GM12878 (cell line): ENCODE measurements around the gene GDF3. TPM values are rescaled to one million over a fixed set of nuclear protein-coding genes. Genes with fewer than 3 reads are reported as not detected.

Source experiments
- ATAC-seq: fragments of 200-7000 bp; cut with Tn5 transposase; 3 replicates; pipeline ENCODE4 v1.9.1; 2020; ENCODE audit warnings: mild to moderate bottlenecking, moderate library complexity
- Bru-seq: library from RNA; stranded (reverse); fragments of 400-500 nt; gene quantifications from one replicate; lab custom pipeline; 2021; lab: Mats Ljungman, UMichigan
- BruChase-seq, 2 experiments: library from RNA; stranded (reverse); fragments of 400-500 nt; gene quantifications; one replicate each; lab custom pipeline; 2021; lab: Mats Ljungman, UMichigan
- BruUV-seq: library from RNA; stranded (reverse); fragments of 400-500 nt; replicated peaks from 2 replicates; lab custom pipeline; 2021; lab: Mats Ljungman, UMichigan
- CTCF ChIA-PET: fragments of 300-600 bp; sonication (Branson Sonifier 250); formaldehyde crosslinking; extraction: SDS; loops from one replicate; lab custom pipeline; 2021; ENCODE audit warnings: inconsistent platforms; lab: Yijun Ruan, JAX
- POLR2A ChIA-PET: fragments of 350-600 bp; formaldehyde crosslinking; extraction: SDS; loops from one replicate; lab custom pipeline; 2021; ENCODE audit warnings: inconsistent platforms; lab: Charles Lee
- RAD21 ChIA-PET: fragments of 300-600 bp; sonication (Branson Sonifier 250); formaldehyde crosslinking; loops from one replicate; lab custom pipeline; 2023; ENCODE audit warnings: antibody characterized with exemption; ENCODE audit not compliant: unreplicated experiment; lab: Charles Lee
- SMC1A ChIA-PET: fragments of 300-600 bp; sonication (Branson Sonifier 250); formaldehyde crosslinking; loops from one replicate; lab custom pipeline; 2023; ENCODE audit not compliant: unreplicated experiment, uncharacterized antibody; lab: Charles Lee
- DNase-seq: peaks from one replicate; pipeline ENCODE4 v3.0.0-alpha.2; 2011; ENCODE audit warnings: low read depth, low spot score
- FAIRE-seq: peaks from 3 replicates; lab custom pipeline; 2011; peaks lifted over from hg19 to GRCh38; lab: Jason Lieb, UNC
- H2AFZ ChIP-seq: 2 replicates; pipeline ENCODE4 v1.6.0; 2011; ENCODE audit warnings: low read depth, low read length, control low read depth; ENCODE audit not compliant: control insufficient read depth
- H3K27ac ChIP-seq: 2 replicates; pipeline ENCODE4 v1.5.1; 2011; ENCODE audit warnings: control low read depth; ENCODE audit not compliant: control insufficient read depth, insufficient read depth
- H3K27me3 ChIP-seq, 2 experiments: replicated peaks in 1 of 2; 2 replicates each; pipeline versions ENCODE4 v1.6.0 to v1.6.1; 2011; ENCODE audit warnings: low read length in 1 of 2; ENCODE audit not compliant: control insufficient read depth in 2 of 2, insufficient read depth in 2 of 2
- H3K36me3 ChIP-seq, 2 experiments: 2 replicates each; pipeline ENCODE4 v1.5.1; 2011; ENCODE audit warnings: low read length in 1 of 2; ENCODE audit not compliant: control insufficient read depth in 2 of 2, insufficient read depth in 2 of 2
- H3K4me1 ChIP-seq: 2 replicates; pipeline ENCODE4 v1.6.1; 2011; ENCODE audit warnings: mild to moderate bottlenecking, low read length, moderate library complexity, mixed read lengths; ENCODE audit not compliant: control insufficient read depth, insufficient read depth
- H3K4me2 ChIP-seq: 2 replicates; pipeline ENCODE4 v1.6.0; 2011; ENCODE audit warnings: control low read depth; ENCODE audit not compliant: control insufficient read depth, insufficient read depth
- H3K4me3 ChIP-seq: fragments of 200-600 bp; sonication (generic); 2 replicates; pipeline ENCODE4 v1.5.1; 2016
- H3K79me2 ChIP-seq: 2 replicates; pipeline ENCODE4 v1.6.0; 2011; ENCODE audit warnings: low read length; ENCODE audit not compliant: control insufficient read depth, insufficient read depth
- H3K9ac ChIP-seq: 2 replicates; pipeline ENCODE4 v1.8.0; 2011; ENCODE audit warnings: low read length, control low read depth, mixed read lengths; ENCODE audit not compliant: control insufficient read depth, insufficient read depth
- H3K9me3 ChIP-seq: replicated peaks from 3 replicates; pipeline ENCODE4 v1.5.1; 2011; ENCODE audit warnings: mild to moderate bottlenecking, low read length; ENCODE audit not compliant: control insufficient read depth, insufficient read depth
- H4K20me1 ChIP-seq: 2 replicates; pipeline ENCODE4 v1.6.0; 2011; ENCODE audit not compliant: control insufficient read depth, insufficient read depth
- BRCA1 ChIP-seq: IDR thresholded peaks from 2 replicates; pipeline ENCODE4 v1.6.1; 2011; ENCODE audit warnings: low read depth, low read length, improper control_type of control experiment
- CBX3 ChIP-seq: fragments of 200-600 bp; sonication (generic); IDR thresholded peaks from 2 replicates; pipeline ENCODE4 v1.6.1; 2016; ENCODE audit warnings: low read depth, borderline replicate concordance
- IRF4 ChIP-seq: IDR thresholded peaks from 2 replicates; pipeline ENCODE4 v1.6.1; 2011; ENCODE audit warnings: low read depth, low read length
- KDM1A ChIP-seq: fragments of 200-600 bp; sonication (generic); IDR thresholded peaks from 2 replicates; pipeline ENCODE4 v1.6.1; 2016; ENCODE audit warnings: borderline replicate concordance
- MXI1 ChIP-seq: fragments of 150-350 bp; IDR thresholded peaks from 2 replicates; pipeline ENCODE4 v1.6.1; 2011; ENCODE audit warnings: low read depth, mild to moderate bottlenecking, inconsistent platforms, low read length, improper control_type of control experiment
- SREBF2 ChIP-seq: IDR thresholded peaks from 2 replicates; pipeline ENCODE4 v1.6.1; 2012; ENCODE audit warnings: mild to moderate bottlenecking, low read length
- STAT1 ChIP-seq: fragments of 450-650 bp; conservative IDR thresholded peaks from 2 replicates; pipeline ENCODE4 v1.6.1; 2014; ENCODE audit warnings: antibody characterized with exemption, mild to moderate bottlenecking
- SUPT20H ChIP-seq: IDR thresholded peaks from 2 replicates; pipeline ENCODE4 v1.6.1; 2011; ENCODE audit warnings: low read depth, mild to moderate bottlenecking, low read length, moderate library complexity, borderline replicate concordance; ENCODE audit not compliant: control insufficient read depth
- SUZ12 ChIP-seq: fragments of 200-600 bp; sonication (generic); IDR thresholded peaks from one replicate; pipeline ENCODE4 v1.6.1; 2018; ENCODE audit warnings: antibody characterized with exemption, mild to moderate bottlenecking; ENCODE audit not compliant: unreplicated experiment
- TCF12 ChIP-seq: IDR thresholded peaks from 2 replicates; pipeline ENCODE4 v1.6.1; 2011; ENCODE audit warnings: low read depth, mild to moderate bottlenecking, low read length
- WGBS: methylation state at CpG from one replicate; pipeline ENCODE4 v1.1.6; 2016; ENCODE audit warnings: low lambda C conversion rate; ENCODE audit not compliant: insufficient replicate concordance, insufficient coverage; ENCODE audit errors: missing lambda C conversion rate; 5-methylcytosine and 5-hydroxymethylcytosine counted together
- in situ Hi-C: fragments of 300-500 bp; cut with MboI; formaldehyde crosslinking; loops from 9 replicates; pipeline ENCODE4 v1.14.3; 2018; ENCODE audit warnings: mixed read lengths
- intact Hi-C: fragments of 100-400 bp; cut with micrococcal nuclease; formaldehyde crosslinking; loops from one replicate; pipeline ENCODE4 v1.14.2; 2022; ENCODE audit not compliant: unreplicated experiment
- long read RNA-seq, 2 experiments: library from polyadenylated mRNA; unstranded; transcript quantifications; one replicate each; pipeline ENCODE4 v2.0.0, GENCODE V29; 2019 to 2020
- polyA minus RNA-seq, 3 experiments: library from RNA; depleted of rRNA, polyadenylated mRNA; stranded (reverse); fragments of >200 nt; gene quantifications; 2 replicates each; pipeline ENCODE4 v1.2.3, GENCODE V29; 2011
- polyA plus RNA-seq, 11 experiments: library from polyadenylated mRNA; depleted of rRNA in 4 of 11; unstranded in 6 of 11; stranded (reverse) in 5 of 11; fragments of >200 nt; fragmentation: Nextera tagmentation in 4 of 11; fragmentation: Illumina TruSeq in 1 of 11; extraction: Ambion mirVana in 4 of 11; extraction: Trizol in 1 of 11; gene quantifications; 1 replicate in 1 of 11; 2 replicates in 10 of 11; pipeline versions ENCODE4 v1.2.1 to v1.2.3, GENCODE V29; 2011 to 2016; ENCODE audit warnings: inconsistent platforms in 2 of 11, missing spikeins in 2 of 11, low read depth in 1 of 11
- total RNA-seq, 4 experiments: library from RNA; depleted of rRNA in 3 of 4; stranded (reverse); fragments of >200 nt in 3 of 4; fragmentation: Illumina TruSeq in 1 of 4; extraction: Trizol in 1 of 4; gene quantifications; 2 replicates each; pipeline versions ENCODE4 v1.2.1 to v1.2.3, GENCODE V29; 2013 to 2021
- TF ChIP-seq, protein P1 (sequence below): fragments of 450-650 bp; IDR thresholded peaks from 2 replicates; pipeline ENCODE4 v1.6.1; 2014; ENCODE audit warnings: mild to moderate bottlenecking

GDF3 gene
- not detected in 2 replicates for total RNA-seq (2013; cell fraction: nucleolus; rRNA removed)
- total RNA-seq (2014; rRNA removed) (not detected in 2 replicates), total RNA-seq (2014; rRNA removed; fragmentation: Illumina TruSeq; extraction: Trizol) (not detected in 2 replicates), total RNA-seq (2021) (not detected in 2 replicates), polyA plus RNA-seq (2011; rRNA removed) (not detected in 2 replicates), polyA plus RNA-seq (2014; fragmentation: Illumina TruSeq; extraction: Trizol) (not detected in 2 replicates), polyA plus RNA-seq (2014; fragmentation: Nextera tagmentation; extraction: Ambion mirVana) (not detected), polyA plus RNA-seq (2014; rRNA removed) (not detected in 2 replicates), polyA plus RNA-seq (2016; fragmentation: Nextera tagmentation; extraction: Ambion mirVana) (not detected), polyA minus RNA-seq (2011; rRNA and poly(A)+ RNA removed) (not detected in 2 replicates), Bru-seq, nascent RNA (not detected), BruChase-seq, experiment 1, labeled RNA remaining after a 6-hour chase (not detected), BruChase-seq, experiment 2, labeled RNA remaining after a 2-hour chase (not detected)
- not detected for polyA plus RNA-seq (2011; ENCODE audit: low read depth)
- not detected in 2 replicates for polyA plus RNA-seq (2011; cell fraction: cytosol; rRNA removed)
- not detected in 2 replicates for polyA plus RNA-seq (2011; cell fraction: nucleus; rRNA removed)
- polyA plus RNA-seq (2012): not detected in 2 replicates
- polyA minus RNA-seq (2011; cell fraction: cytosol; rRNA and poly(A)+ RNA removed): not detected in 2 replicates
- not detected in 2 replicates for polyA minus RNA-seq (2011; cell fraction: nucleus; rRNA and poly(A)+ RNA removed)
- long read RNA-seq, experiment 1: 0 reads
- long read RNA-seq, experiment 2: 0 reads

DNA sequence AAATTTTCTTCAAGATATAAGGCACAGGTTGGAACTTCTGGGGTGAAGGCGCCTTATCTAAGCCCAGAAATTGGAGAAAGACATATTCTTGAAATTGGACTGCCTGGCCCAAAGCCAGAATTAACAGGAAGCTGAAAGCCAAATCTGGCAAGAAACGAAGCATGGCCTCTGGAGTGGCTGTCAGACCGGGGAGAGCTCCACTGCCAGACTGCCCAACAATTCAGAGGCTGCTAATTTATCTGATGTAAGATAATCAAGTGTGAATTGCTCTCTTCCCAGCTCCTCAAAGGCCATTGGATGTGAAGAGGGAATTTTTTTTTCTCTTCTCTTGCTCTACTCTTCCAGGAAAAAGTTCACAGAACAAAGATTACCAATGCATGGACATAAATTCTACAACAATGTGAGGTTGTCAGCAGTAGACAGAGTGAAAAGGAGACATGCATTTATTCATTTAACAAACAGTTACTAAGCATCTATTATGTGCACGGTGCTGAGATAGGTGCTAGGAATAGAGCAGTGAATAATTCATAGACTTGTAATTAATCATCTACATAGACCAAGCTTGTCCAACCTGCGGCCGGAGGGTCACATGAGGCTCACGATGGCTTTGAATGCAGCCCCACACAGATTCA lies at the start of gene GDF3:
Gene GDF3 (minus strand): TSS at position 210 of the 632 bp plus-strand sequence. CDS start 47 bp downstream, at position 163.
- ATAC-seq (no peak), DNase-seq (no peak), FAIRE-seq (no peak)
- no peaks in the 10 kb centered on the region for H3K4me1 ChIP-seq
- no TSS peak for BruUV-seq
- CTCF ChIA-PET: no interaction called here
- H3K9ac ChIP-seq: no peak within 1 kb of the TSS
- H3K27me3 ChIP-seq: no peaks in the 10 kb centered on the region
- no peak within 1 kb of the TSS for H3K27ac ChIP-seq
- no peaks in the 10 kb centered on the region for H4K20me1 ChIP-seq
- no peak within 1 kb of the TSS for H3K4me3 ChIP-seq
- H3K79me2 ChIP-seq: no peaks in the 10 kb centered on the region
- intact Hi-C loops: no loop called here
- SMC1A ChIA-PET: no interaction called here
- H3K9me3 ChIP-seq: no peaks in the 10 kb centered on the region
- TF ChIP-seq, protein P1, sequence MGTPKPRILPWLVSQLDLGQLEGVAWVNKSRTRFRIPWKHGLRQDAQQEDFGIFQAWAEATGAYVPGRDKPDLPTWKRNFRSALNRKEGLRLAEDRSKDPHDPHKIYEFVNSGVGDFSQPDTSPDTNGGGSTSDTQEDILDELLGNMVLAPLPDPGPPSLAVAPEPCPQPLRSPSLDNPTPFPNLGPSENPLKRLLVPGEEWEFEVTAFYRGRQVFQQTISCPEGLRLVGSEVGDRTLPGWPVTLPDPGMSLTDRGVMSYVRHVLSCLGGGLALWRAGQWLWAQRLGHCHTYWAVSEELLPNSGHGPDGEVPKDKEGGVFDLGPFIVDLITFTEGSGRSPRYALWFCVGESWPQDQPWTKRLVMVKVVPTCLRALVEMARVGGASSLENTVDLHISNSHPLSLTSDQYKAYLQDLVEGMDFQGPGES: no peak
- TF ChIP-seq MXI1 (no peak), TCF12 (no peak), SUZ12 (no peak), STAT1 (no peak), IRF4 (no peak), CBX3 (no peak), BRCA1 (no peak), KDM1A (no peak), SUPT20H (no peak), SREBF2 (no peak)
- POLR2A ChIA-PET: no interaction called here
- WGBS: 43% methylated on average over 7 of the region's 7 CpGs
- RAD21 ChIA-PET: no interaction called here
- in situ Hi-C loops: no loop called here
- H2AFZ ChIP-seq: no peak within 1 kb of the TSS
- H3K36me3 ChIP-seq: no peaks in the 10 kb centered on the region
- H3K4me2 ChIP-seq: no peak within 1 kb of the TSS
